HT-29 (cell line): Measurements from ENCODE around the gene OXCT1. TPM values are rescaled to one million over a fixed set of nuclear protein-coding genes. Genes with fewer than 3 reads are reported as not detected.
"Not testable (repeated sequence)": the region's sequence is repeated elsewhere in the genome, so short reads cannot be mapped to it uniquely, and the experiment has no call there.

Experiments
- DNase-seq: peaks from one replicate; pipeline ENCODE4 v3.0.0-alpha.2; 2015; ENCODE audit warnings: low spot score
- total RNA-seq: library from RNA; depleted of rRNA; stranded (reverse); fragments of >200 nt; shearing (Covaris generic); gene quantifications from 2 replicates; pipeline ENCODE4 v1.2.3, GENCODE V29; 2014

Gene OXCT1
- total RNA-seq, 1 experiment from 2014 or later, result 0.56 TPM

DNA sequence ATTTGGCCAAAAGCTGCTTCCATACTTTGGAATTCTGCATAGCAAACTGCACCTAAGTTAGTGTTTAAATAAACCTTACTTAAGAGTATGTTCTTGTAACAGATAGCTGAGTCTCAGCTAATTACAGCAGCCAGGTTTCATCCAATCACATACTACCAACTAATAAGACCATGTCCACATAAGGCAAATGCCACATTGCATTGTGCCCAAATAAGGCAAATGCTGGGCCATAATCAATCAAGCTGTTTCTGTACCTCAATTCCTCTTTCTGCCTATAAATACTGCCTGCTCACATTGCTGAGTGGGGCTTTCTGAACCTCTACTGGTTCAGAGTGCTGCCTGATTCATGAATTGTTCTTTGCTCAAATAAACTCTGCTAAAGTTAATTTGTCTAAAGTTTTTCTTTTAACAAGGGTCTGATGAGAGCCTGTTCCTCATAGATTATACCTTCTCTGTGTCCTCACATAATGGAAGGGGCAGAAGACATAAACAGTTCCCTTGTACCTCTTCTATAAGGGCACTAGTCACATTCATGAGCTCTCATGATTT, 4.4 kb upstream of the OXCT1 start:
- no peak for DNase-seq

GRCh38 chr5:41871852-41872251, 1.6 kb upstream of the OXCT1 start:
- DNase-seq, result no peak

DNA sequence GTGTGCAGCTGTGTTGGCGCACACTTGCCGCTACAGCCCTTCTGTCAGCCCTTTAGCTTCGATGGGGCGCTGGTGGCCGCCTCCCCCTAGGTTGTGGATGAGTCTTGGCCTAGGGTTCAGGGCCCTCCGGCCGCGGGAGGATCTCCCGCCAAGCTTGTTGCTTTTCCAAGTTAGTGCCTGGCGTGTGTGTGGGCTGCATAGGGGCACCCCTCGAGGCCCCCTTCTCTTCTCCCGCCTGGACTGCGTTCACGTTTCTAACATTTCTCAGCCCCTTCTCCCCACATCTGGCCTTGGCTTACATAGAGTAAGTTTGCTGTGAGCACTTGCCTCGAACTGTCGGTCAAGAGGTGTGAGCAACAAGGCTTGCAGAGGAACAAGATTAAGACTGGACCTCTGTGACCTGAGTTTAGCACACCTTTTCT, 413 bp upstream of the OXCT1 start:
- no peak for DNase-seq

DNA sequence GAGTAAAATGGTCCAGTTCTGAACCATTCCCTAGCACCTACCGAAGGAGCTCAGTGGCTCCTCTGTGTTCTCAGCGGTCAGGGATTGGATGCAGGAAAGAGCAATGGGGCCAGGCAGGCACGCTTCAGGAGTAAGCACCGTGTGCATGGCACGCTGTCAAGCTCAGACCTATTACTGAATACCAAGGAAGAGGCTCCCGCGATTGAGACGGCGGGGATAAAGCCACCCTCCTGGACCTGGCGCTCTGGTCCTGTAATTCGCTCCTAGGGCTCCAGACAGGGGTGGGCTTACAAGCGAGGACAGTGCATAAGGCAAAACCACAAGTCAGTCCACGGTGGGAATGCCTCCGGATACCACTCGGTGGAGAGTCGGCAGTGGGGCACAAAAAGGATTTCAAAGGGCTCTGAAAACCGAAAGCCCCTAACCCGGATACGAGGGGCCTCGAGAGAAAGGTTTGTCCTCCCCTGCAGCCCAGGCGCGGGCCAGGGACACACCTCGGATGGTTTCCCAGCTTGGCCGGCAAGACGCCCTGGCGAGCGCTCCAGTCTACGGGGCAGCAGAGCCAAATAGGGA, 988 bp downstream of the OXCT1 start:
- DNase-seq, result no peak

DNA sequence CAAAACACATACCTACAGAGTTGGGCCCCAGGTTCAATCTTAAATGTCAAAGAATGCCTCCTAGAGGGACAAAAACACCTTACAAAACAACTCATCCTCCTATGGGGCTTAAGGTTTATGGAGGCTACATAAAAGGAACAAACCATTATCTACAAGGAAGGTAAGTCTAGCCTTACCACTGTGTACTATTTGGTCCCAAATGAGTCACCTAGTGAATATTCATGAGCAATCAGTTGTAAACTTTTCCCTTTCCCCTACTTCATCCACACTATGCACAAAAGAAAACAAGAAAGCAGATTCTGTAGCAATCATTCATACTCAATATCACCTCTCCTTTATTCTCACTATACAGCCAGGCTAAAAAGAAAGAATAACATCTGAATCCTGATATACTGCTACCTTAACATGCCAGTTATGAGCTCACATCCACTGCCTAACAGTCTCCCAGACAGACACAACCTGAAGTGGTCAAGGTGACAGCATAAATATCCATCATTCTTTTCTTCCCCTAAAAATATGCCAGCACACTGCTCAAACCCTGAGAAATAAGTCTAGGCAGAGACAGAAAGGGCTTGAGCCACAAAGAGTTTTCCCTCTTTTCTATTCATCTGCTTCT, 6.2 kb downstream of the OXCT1 start:
- no peak for DNase-seq

GRCh38 chr5:41858890-41859289, 11.3 kb downstream of the OXCT1 start:
- DNase-seq, result no peak

GRCh38 chr5:41857989-41858388, 12.2 kb downstream of the OXCT1 start:
- DNase-seq, result no peak

- DNase-seq, result peak; percentile 94
Measured at GRCh38 chr5:41856644-41857491, 13.4 kb downstream of the OXCT1 start.

DNA sequence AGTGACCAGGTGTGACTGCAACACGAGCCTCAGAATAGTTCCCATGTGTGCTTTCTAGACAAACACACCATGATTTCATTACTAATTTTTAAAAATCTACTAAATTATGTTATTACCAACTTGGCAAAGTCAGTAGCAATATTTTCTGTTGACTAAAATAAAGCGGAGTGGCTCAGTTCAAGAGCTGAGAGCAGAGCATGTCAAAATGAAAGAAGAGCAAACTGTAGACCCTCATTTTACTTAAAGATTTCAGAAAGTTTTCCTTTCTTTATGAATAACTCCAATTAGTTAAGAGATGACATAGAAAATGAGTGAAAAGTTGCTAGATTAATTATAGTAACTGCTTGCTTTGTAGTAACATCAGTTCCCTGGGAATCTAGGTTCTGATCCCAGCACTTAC, 17.9 kb downstream of the OXCT1 start:
- no peak for DNase-seq

DNA sequence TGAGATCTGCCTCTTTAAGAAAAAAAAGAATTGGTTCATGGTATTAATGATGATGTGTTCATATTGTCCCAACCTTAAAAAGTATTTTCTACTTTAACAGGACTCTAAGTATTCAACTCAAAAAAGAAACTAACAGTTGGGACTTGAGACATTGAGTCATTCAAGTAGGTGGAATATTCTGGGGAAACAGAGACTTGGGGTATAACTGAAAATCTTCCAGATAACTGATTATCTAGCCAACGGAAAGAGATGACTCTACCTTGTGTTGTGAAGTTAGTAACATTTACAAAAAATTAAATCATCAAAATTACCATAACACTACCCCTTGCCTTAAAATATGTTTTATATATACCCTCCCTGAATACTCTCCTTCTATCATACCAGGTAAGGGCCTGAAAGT, 19.1 kb downstream of the OXCT1 start:
- DNase-seq, result no peak

GRCh38 chr5:41848983-41849382, 21.2 kb downstream of the OXCT1 start:
- DNase-seq, result no peak

DNA sequence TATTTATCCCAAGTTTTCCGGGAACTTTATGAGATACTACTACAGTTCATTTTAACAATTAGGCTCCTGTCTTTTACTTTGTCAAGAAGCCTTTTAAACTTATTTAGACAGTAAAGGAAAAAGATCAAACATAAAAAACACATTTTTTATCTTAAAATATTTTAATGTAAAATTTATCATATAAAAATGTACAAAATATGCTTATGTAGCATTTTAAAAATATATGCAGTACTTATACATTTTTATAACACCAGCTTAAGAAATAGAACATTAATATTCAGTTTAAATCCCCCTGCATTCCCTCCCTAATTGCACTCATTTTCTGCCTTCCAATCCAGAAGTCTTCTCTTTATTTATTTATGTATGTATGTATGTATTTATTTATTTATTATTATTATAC, 24.5 kb downstream of the OXCT1 start:
- DNase-seq, result not testable (repeated sequence)

DNA sequence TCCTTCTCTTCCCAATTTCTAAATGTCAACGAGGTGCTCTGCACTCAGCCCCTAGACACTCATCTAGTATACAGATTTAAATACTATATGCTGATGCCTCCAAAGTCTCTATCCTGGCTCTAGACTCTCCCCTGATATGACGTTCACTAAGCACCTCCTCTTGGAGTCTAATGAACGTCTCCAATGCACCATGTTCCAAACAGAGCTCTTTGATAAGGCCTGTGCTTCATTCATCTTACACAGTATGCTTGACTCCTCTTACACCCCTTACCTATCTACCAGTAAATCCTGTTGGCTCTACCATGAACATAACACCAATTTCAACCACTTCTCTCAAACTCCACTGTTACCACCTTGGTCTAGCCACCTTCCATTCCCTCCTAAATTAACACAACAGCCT, 25.7 kb downstream of the OXCT1 start:
- DNase-seq, result no peak

DNA sequence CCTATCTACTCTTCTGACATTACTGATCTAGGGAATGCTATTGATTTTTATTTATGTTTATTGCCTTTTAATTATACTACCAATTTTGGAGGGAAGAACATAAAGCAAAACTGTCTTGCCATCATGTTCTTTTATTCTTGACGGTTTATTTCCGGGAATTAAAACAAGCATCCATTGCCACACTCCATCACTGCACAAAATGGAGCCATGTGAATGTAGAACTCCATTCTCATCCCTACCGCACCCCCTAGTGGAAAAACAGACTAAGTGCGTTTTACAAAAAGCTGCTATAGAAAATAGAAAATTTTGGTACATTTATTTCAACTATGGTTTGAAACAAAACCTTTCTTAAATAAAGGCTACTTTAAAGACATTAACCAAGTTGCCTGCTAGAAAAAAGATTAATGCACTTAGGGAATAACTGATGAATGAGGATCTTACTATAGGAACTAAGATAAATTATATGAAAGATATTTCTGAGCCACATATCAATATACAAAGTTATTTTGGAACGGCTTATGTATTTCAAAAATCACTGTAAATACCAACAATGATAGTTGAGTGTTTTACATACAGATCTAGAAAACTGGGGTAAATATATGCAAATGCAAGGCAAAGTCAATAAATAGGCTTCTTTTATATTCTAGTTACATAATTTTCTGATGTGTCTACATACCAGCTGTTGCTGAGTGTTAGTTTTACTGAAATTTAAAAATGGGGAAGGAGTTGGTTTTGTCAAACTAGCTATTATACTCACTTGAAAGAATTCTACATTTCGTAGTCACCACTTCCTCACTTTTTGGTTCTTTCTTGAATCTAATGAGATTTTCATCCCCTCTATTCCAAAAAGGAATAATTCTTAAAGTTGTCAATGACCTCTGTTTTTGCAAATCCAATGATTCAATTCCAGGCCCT, 26.5 kb downstream of the OXCT1 start:
- DNase-seq, result peak; percentile 69

- DNase-seq, result no peak
Measured at GRCh38 chr5:41842777-41843176, 27.4 kb downstream of the OXCT1 start.

DNA sequence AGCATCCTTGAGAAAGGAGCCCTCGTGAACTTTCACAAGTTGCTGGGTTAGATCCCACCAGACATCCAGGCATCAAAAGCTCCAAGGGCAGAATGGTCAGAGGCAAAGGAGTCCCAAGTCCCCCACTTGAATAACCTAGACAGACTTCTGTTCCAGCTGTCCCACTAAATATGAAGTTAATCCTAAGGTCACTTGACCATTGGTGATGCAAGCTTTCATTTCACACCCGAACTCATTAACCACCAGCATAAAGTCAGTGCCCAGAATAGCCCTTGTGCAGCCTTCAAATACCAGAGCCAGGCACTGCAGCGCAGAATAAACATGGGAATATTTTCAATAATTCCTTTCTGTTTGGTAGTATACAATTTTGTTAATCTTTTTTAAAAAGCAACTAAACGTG, 28.9 kb downstream of the OXCT1 start:
- no peak for DNase-seq

DNA sequence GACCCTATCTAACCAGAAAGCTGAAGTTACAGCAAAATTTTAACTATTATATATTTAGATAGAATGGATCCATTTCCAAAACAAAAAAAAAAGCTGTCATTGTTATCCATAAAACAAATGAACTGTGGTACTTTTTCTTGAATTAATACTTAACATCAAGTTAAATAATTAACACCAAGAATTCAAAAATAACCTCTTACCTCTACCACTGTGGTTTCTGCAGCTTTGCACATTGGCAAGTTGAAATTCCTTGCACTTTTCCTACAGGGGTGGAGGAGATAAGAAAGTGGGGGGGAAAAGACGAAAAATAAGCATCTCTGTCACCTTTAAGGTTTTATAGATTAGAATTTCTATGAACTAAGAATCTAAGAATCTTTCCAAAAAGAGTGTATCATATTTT, 30.0 kb downstream of the OXCT1 start:
- no peak for DNase-seq

- no peak for DNase-seq
Measured at GRCh38 chr5:41837793-41838192, 32.4 kb downstream of the OXCT1 start.

DNA sequence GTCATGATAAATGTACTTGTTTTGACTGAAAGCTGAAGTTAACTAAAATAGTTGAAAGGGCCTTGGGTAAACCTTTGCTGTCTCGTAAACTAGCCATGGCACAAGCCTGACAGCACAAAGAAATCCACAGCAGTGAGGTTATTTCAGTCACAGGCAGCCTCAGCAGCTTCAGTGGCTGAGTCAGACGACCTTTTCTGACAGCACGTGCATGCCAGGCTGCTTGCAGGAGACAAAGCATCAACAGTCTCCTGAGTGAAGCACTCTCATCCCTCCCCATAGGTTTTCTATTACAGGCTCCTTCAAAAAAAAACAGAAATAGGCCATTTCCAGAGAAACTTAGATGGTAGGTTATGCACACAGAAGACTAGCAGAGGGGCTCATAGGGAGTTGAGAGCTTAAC, 34.6 kb downstream of the OXCT1 start:
- DNase-seq, result no peak

DNA sequence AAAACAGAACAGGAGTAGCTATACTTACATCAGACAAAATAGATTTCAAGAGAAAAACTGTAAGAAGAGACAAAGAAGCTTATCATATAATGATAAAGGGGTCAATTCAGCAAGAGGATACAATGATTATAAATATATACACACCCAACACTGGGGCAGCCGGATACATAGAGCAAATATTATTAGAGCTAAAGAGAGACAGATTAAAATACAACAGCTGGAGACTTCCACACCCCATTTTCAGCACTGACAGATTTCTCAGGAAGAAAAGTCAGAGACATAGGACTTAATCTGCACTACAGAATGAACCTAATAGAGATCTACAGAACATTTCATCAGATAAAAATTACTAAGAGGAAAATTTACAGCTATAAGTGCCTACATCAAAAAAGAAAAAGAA, 35.7 kb downstream of the OXCT1 start:
- DNase-seq, result no peak

- DNase-seq, result no peak
Measured at GRCh38 chr5:41832430-41832829, 37.8 kb downstream of the OXCT1 start.

GRCh38 chr5:41831155-41831554, 39.1 kb downstream of the OXCT1 start:
- no peak for DNase-seq
